Tibial nerve (tissue), 4 donors: ENCODE measurements around the gene HSPB3. TPM values are rescaled to one million over a fixed set of nuclear protein-coding genes. Genes with fewer than 3 reads are reported as not detected.
A peak's percentile ranks its signal among the peaks of the same experiment; 100 is the strongest.
"Not testable (repeated sequence)": the region's sequence is repeated elsewhere in the genome, so short reads cannot be mapped to it uniquely, and the experiment has no call there.

Experiments used
- DNase-seq, 2 donors: peaks; one replicate each; pipeline ENCODE4 v3.0.0-alpha.2; 2019; ENCODE audit warnings: low spot score in 2 of 2
- H3K27ac ChIP-seq, 4 donors: fragments of 200-600 bp; sonication (generic) in 3 of 4; one replicate each; pipeline ENCODE4 v1.5.1; 2017 to 2019; ENCODE audit warnings: mild to moderate bottlenecking in 1 of 4
- H3K27me3 ChIP-seq, 2 donors: fragments of 200-600 bp; sonication (generic) in 1 of 2; one replicate each; pipeline versions ENCODE4 v1.5.1 to v1.6.0; 2017 to 2019
- H3K36me3 ChIP-seq, 3 donors: fragments of 200-600 bp; sonication (generic); one replicate each; pipeline ENCODE4 v1.5.1; 2018 to 2019
- H3K4me1 ChIP-seq, 4 donors: fragments of 200-600 bp; sonication (generic) in 3 of 4; one replicate each; pipeline ENCODE4 v1.5.1; 2017 to 2019
- H3K4me3 ChIP-seq, 4 donors: fragments of 200-600 bp; sonication (generic) in 3 of 4; one replicate each; pipeline ENCODE4 v1.5.1; 2017 to 2019; ENCODE audit warnings: mild to moderate bottlenecking in 1 of 4, moderate library complexity in 1 of 4
- H3K9me3 ChIP-seq, 4 donors: fragments of 200-600 bp; sonication (generic) in 3 of 4; one replicate each; pipeline ENCODE4 v1.5.1; 2017 to 2019
- CTCF ChIP-seq, 5 experiments: fragments of 200-600 bp in 3 of 5; fragments of 450-650 bp in 2 of 5; sonication (generic) in 3 of 5; IDR thresholded peaks; one replicate each; pipeline ENCODE4 v1.5.1; 2016 to 2019; ENCODE audit warnings: antibody characterized with exemption in 5 of 5, mild to moderate bottlenecking in 3 of 5, moderate library complexity in 2 of 5
- EP300 ChIP-seq, 2 donors: sonication (generic); formaldehyde crosslinking; IDR thresholded peaks; one replicate each; pipeline ENCODE4 v1.6.1; 2017; ENCODE audit warnings: antibody characterized with exemption in 2 of 2, mild to moderate bottlenecking in 1 of 2
- POLR2A ChIP-seq, 2 donors: fragments of 450-650 bp; IDR thresholded peaks; one replicate each; pipeline ENCODE4 v1.6.1; 2017; ENCODE audit warnings: antibody characterized with exemption in 2 of 2, mild to moderate bottlenecking in 2 of 2, moderate library complexity in 2 of 2
- WGBS, 2 donors: methylation state at CpG; one replicate each; pipeline ENCODE4 v1.1.5; 2018; 5-methylcytosine and 5-hydroxymethylcytosine counted together
- total RNA-seq, 4 donors: library from RNA; depleted of rRNA; stranded (reverse); fragments of >200 nt; gene quantifications; one replicate each; pipeline ENCODE4 v1.1.0, GENCODE V29; 2016

Gene HSPB3
- total RNA-seq, 4 donors from 2014 or later = 0.66 to 1.7 TPM; not detected in 2

- Histone ChIP-seq H3K4me1 (no peaks in the 10 kb centered on the region), H3K9me3 (no peaks in the 10 kb centered on the region), H3K4me3 (no peak overlapping the region), H3K27ac (no peak overlapping the region), H3K27me3 (no peaks in the 10 kb centered on the region), H3K36me3 (no peaks in the 10 kb centered on the region)
- 88 to 100% methylated on average over 1 of the region's 1 CpG for WGBS, 2 donors
- DNase-seq = no peak
- TF ChIP-seq EP300 (IDR thresholded peaks at IDR 0.05) (no peak), CTCF (IDR thresholded peaks at IDR 0.05) (no peak), POLR2A (IDR thresholded peaks at IDR 0.05) (no peak)
Observed at GRCh38 chr5:54477941-54478478, 22.5 kb downstream of the HSPB3 start.

- H3K36me3 ChIP-seq = no peaks in the 10 kb centered on the region
- TF ChIP-seq EP300 (IDR thresholded peaks at IDR 0.05) = no peak
- no peak for TF ChIP-seq POLR2A (IDR thresholded peaks at IDR 0.05)
- no peak for TF ChIP-seq CTCF (IDR thresholded peaks at IDR 0.05)
- H3K27me3 ChIP-seq = no peaks in the 10 kb centered on the region
- H3K4me3 ChIP-seq = no peak overlapping the region
- no peak overlapping the region for H3K27ac ChIP-seq
- no peak for DNase-seq
- H3K9me3 ChIP-seq = no peaks in the 10 kb centered on the region
- H3K4me1 ChIP-seq = no peaks in the 10 kb centered on the region
Observed at GRCh38 chr5:54480296-54480695, 24.8 kb downstream of the HSPB3 start.

DNA sequence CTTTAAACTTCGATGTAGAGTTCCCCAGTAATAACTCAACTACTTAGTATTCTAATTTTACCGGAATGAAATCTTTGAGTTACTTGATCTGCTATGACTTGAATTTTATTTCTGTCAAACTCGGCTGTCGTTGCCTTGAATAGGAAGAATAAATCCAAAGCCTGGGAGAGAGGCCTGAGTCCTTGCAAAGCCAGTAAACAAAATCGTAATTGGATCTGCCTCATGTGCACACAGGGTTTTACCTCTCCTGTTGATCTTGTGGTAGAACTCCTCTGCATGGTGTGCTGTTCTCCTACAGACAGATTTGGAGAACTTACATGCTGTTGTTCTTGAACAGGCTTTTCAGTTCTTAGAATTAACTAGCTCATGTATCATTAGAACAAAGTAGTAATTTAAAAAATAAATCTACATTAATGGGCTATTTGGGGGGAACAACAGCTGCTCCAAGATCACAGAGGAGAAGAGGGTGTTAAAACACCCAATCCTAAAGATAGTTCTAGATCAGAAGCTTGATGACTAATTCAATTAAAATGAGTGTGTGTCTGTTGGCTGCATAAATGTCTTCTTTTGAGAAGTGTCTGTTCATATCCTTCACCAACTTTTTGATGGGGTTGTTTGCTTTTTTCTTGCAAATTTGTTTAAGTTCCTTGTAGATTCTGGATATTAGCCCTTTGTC is 28.9 kb downstream of the HSPB3 start:
- TF ChIP-seq EP300 (IDR thresholded peaks at IDR 0.05) (no peak), POLR2A (IDR thresholded peaks at IDR 0.05) (no peak), CTCF (IDR thresholded peaks at IDR 0.05) (no peak)
- WGBS, 2 donors = 76% methylated on average over 5 of the region's 5 CpGs
- Histone ChIP-seq H3K9me3 (no peaks in the 10 kb centered on the region), H3K36me3 (no peaks in the 10 kb centered on the region), H3K27ac (no peak overlapping the region), H3K4me3 (no peak overlapping the region), H3K27me3 (no peaks in the 10 kb centered on the region), H3K4me1 (no peaks in the 10 kb centered on the region)
- no peak for DNase-seq

DNA sequence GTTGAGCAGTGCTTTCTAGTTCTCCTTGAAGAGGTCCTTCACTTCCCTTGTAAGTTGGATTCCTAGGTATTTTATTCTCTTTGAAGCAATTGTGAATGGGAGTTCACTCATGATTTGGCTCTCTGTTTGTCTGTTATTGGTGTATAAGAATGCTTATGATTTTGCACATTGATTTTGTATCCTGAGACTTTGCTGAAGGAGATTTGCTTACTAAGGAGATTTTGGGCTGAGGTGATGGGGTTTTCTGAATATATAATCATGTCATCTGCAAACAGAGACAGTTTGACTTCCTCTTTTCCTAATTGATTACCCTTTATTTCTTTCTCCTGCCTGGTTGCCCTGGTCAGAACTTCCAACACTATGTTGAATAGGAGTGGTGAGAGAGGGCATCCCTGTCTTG is 30.2 kb downstream of the HSPB3 start:
- H3K36me3 ChIP-seq, H3K27me3 ChIP-seq, DNase-seq: not testable (repeated sequence)

DNA sequence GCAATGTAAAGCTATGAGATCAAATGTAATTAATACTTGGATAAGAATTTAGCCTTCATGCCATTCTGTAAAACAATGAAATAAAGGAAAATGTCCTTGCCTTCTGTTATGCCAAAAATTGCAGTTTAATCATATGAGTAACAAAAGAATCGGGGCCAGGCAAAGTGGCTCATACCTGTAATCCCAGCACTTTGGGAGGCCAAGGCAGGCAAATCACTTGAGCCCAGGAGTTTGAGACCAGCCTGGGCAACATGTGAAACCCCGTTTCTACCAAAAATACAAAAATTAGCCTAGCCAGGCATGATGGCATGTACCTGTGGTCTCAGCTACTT is 34.1 kb downstream of the HSPB3 start:
- TF ChIP-seq CTCF (IDR thresholded peaks at IDR 0.05) = peak in 1 of 5 experiments; percentile 9
- H3K4me1 ChIP-seq, H3K4me3 ChIP-seq, H3K9me3 ChIP-seq, H3K36me3 ChIP-seq, DNase-seq, H3K27me3 ChIP-seq, H3K27ac ChIP-seq: not testable (repeated sequence)
- WGBS, 2 donors = 20 to 30% methylated on average over 2 of the region's 2 CpGs

More for the DNA sequence above, 30.2 kb downstream of the HSPB3 start:
- not testable (repeated sequence) for H3K4me1 ChIP-seq, H3K9me3 ChIP-seq, H3K27ac ChIP-seq, H3K4me3 ChIP-seq

DNA sequence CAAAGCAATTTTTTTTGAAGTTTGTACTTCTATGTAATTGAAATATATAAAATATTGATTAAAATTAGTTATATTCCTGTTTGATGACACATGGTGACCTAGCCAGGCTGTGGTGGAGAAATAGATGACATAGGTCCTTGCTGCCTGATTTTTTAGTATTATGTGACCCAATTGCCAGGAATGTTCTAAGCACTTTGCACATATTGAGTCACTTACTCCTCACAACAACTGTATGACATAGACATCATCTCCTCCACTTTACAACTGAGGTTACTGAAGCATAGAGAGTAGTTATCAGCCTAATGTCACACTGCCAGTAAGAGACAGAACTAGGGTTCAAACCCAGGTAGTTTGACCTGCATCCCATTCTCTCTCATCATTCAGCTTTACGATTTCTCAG is 35.8 kb downstream of the HSPB3 start:
- Histone ChIP-seq H3K4me1 (peaks cover 0 to 5% (median 0%) of the 10 kb centered on the region in 4 donors), H3K27ac (no peak overlapping the region), H3K27me3 (no peaks in the 10 kb centered on the region), H3K4me3 (no peak overlapping the region), H3K36me3 (no peaks in the 10 kb centered on the region), H3K9me3 (no peaks in the 10 kb centered on the region)
- no peak for DNase-seq
- 79 to 100% methylated on average over 1 of the region's 1 CpG for WGBS, 2 donors
- TF ChIP-seq EP300 (IDR thresholded peaks at IDR 0.05) (no peak), CTCF (IDR thresholded peaks at IDR 0.05) (no peak), POLR2A (IDR thresholded peaks at IDR 0.05) (no peak)
